ENCODE data around the gene CCDC18.

DNA sequence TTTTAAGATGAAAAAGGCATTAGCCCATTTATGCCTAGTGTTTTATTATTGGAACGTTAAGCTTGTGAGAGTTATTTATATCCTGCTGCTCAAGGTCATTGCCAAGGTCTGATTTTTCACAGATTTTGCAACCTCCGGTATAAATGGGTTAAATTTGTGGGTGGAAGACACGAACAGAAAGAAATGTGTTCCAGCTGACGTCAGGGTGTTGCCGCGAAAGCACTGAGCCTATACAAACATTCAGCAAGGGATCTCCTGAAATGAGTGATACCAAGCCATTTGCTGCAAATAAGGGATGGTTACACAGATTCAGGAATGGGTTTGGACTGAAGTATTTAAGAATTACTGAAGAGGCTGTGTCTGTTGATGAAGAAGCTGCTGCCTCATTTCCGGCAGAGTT, 32.5 kb upstream of the CCDC18 start:
- TF ChIP-seq, protein P1, sequence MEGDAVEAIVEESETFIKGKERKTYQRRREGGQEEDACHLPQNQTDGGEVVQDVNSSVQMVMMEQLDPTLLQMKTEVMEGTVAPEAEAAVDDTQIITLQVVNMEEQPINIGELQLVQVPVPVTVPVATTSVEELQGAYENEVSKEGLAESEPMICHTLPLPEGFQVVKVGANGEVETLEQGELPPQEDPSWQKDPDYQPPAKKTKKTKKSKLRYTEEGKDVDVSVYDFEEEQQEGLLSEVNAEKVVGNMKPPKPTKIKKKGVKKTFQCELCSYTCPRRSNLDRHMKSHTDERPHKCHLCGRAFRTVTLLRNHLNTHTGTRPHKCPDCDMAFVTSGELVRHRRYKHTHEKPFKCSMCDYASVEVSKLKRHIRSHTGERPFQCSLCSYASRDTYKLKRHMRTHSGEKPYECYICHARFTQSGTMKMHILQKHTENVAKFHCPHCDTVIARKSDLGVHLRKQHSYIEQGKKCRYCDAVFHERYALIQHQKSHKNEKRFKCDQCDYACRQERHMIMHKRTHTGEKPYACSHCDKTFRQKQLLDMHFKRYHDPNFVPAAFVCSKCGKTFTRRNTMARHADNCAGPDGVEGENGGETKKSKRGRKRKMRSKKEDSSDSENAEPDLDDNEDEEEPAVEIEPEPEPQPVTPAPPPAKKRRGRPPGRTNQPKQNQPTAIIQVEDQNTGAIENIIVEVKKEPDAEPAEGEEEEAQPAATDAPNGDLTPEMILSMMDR (IDR thresholded peaks at IDR 0.05) = no peak
- TF ChIP-seq POLR2A (IDR thresholded peaks at IDR 0.05) (no peak), EP300 (IDR thresholded peaks at IDR 0.05) (no peak)
